WI38 (cell line): ENCODE measurements around the gene NLK.
"Not testable (repeated sequence)": the region's sequence is repeated elsewhere in the genome, so short reads cannot be mapped to it uniquely, and the experiment has no call there.

ENCODE experiments used
- H3K4me3 ChIP-seq: 2 replicates; pipeline ENCODE4 v1.5.1; 2011; ENCODE audit warnings: low read depth, mild to moderate bottlenecking, control low read depth, low read length
- TF ChIP-seq, protein P1 (sequence below): IDR thresholded peaks from 2 replicates; pipeline ENCODE4 v1.5.1; 2012; ENCODE audit warnings: low read depth, mild to moderate bottlenecking, control low read depth, low read length

Gene NLK

DNA sequence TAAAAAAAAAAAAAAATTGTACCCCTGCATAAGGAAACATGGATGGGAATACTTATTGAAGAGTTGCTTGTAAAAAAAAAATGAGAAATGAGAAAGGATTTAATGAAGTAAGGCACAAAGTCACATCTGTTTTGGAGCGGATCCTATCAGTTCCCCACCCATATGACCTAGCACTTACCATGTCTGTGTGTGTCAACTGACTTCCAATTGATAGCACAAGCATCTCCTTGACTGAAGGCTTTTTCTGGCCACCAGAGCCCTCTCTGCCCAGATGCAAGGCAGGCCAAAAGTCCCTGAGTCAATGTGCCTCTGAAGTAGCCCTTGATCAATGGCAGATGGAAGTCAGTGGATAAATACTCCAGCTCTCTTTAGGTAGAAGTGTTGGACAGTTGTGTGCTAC lies 13.4 kb upstream of the NLK start:
- TF ChIP-seq, protein P1, sequence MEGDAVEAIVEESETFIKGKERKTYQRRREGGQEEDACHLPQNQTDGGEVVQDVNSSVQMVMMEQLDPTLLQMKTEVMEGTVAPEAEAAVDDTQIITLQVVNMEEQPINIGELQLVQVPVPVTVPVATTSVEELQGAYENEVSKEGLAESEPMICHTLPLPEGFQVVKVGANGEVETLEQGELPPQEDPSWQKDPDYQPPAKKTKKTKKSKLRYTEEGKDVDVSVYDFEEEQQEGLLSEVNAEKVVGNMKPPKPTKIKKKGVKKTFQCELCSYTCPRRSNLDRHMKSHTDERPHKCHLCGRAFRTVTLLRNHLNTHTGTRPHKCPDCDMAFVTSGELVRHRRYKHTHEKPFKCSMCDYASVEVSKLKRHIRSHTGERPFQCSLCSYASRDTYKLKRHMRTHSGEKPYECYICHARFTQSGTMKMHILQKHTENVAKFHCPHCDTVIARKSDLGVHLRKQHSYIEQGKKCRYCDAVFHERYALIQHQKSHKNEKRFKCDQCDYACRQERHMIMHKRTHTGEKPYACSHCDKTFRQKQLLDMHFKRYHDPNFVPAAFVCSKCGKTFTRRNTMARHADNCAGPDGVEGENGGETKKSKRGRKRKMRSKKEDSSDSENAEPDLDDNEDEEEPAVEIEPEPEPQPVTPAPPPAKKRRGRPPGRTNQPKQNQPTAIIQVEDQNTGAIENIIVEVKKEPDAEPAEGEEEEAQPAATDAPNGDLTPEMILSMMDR, result no peak
- no peak overlapping the region for H3K4me3 ChIP-seq

DNA sequence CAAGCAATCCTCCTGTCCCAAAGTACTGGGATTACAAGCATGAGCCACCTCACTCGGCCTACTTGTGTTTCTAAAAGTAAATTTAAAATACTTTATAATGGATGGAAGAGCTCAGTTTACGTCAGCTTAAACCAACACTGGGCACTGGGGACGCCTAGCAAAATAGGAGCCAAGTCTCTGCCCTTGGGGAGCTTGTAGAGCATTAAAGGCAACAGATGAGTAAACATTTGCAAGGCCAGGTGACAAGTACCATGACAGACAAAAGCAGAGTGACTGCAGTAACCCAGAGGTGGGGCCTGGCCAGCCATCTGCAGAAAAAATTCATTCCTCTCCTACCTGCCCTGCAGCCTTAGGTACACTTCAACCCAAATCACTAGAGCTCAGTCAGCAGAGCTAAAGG lies 12.1 kb upstream of the NLK start:
- H3K4me3 ChIP-seq, result no peak overlapping the region
- TF ChIP-seq, protein P1, result no peak

DNA sequence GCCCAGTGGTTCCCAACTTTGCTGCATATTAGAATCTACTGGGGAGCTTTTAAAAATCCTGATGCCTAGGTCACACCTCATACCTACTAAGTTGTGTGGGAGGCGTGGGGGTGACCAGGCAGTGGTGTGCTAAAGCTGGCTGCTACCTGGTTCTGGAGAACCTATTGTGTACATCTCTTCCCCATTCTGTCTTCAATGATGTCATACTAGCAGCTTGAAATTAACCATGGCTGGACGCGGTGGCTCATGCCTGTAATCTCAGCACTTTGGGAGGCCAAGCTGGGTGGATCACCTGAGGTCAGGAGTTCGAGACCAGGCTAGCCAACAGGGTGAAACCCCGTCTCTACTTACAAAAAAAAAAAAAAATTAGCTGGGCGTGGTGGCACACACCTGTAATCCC lies 11.3 kb upstream of the NLK start:
- TF ChIP-seq, protein P1, result no peak
- H3K4me3 ChIP-seq, result no peak overlapping the region

DNA sequence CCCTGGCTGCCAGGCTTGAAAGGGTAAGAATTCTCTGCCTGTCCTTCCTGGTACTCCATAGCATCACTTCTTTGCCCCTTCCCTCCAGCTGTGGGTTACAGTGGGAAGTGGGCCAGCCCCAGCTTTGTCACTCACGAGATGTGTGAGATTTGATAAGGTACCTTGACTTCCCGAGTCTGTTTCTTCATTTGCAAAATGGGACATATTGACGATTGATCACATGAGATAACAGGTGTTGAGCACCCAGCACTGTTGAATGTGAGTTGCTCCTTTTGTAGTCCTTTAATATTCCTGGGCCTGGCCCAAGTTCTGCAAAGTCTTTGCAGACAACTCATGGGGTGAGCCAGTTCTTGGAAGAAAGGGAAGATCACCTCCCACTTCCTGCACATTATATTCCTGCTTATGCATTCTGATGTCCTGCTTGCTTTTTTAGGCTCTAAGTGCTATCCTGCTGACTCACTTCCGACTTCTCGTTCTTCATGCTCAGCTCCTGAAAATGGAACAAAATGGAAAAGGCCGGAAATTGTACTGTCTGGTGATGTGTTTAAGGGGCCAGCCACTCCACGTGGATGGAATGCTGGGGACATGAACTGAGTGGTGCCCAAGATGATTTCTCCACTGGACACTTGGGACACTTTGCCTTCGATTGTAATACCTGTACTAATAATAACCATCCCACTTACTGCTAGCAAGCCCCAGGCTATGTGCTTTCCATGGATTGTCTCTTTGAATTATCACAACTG lies 8.3 kb upstream of the NLK start:
- H3K4me3 ChIP-seq, result no peak overlapping the region
- TF ChIP-seq, protein P1, result no peak

DNA sequence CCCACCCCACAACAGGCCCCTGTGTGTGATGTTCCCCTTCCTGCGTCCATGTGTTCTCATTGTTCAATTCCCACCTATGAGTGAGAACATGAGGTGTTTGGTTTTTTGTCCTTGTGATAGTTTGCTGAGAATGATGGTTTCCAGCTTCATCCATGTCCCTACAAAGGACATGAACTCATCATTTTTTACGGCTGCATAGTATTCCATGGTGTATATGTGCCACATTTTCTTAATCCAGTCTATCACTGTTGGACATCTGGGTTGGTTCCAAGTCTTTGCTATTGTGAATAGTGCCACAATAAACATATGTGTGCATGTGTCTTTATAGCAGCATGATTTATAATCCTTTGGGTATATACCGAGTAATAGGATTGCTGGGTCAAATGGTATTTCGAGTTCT lies 7.0 kb upstream of the NLK start:
- H3K4me3 ChIP-seq, result not testable (repeated sequence)

DNA sequence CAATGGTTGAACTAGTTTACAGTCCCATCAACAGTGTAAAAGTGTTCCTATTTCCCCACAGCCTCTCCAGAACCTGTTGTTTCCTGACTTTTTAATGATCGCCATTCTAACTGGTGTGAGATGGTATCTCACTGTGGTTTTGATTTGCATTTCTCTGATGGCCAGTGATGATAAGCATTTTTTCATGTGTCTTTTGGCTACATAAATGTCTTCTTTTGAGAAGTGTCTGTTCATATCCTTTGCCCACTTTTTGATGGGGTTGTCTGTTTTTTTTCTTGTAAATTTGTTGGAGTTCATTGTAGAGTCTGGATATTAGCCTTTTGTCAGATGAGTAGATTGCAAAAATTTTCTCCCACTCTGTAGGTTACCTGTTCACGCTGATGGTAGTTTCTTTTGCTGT lies 6.6 kb upstream of the NLK start:
- H3K4me3 ChIP-seq, result not testable (repeated sequence)

DNA sequence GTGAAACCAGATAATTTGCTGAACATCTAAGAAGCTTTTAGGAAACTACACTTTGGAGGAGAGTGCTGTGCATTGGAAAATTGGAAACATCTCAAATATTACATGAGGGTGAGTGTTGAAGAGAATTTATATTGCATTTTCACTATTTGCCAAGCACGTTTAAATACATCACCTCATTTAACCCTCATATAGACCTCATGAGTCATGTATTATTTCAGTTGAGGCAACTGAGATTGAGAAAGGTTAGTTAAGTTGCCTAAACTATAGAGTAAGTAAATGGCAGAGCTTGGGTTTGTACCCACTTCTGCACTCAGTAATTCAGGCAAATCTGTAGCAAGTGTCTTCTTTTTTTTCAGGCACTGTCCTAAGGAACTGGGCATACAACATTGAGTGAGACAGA lies 3.7 kb upstream of the NLK start:
- TF ChIP-seq, protein P1, result no peak
- no peak overlapping the region for H3K4me3 ChIP-seq

DNA sequence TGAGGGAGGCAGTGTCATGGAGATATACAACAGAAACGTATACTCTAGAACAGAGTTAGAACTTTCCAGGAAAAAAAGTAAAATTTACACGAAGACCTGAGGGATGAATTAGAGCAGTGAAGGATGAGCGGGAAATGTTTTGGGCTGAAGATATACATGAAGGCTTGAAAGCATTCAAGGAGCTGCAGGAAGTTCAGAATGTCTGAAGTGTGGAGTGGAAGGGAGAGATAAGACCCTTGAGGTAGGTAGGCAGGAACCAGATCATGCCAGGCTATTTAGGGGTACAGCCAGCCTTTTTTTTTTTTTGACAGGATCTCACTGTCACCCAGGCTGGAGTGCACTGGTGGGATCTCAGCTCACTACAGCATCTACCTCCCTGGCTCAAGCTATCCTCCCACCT lies 3.2 kb upstream of the NLK start:
- H3K4me3 ChIP-seq, result no peak overlapping the region
- TF ChIP-seq, protein P1, result no peak
